Measurements from ENCODE around the gene STIM1.

Gene STIM1

DNA sequence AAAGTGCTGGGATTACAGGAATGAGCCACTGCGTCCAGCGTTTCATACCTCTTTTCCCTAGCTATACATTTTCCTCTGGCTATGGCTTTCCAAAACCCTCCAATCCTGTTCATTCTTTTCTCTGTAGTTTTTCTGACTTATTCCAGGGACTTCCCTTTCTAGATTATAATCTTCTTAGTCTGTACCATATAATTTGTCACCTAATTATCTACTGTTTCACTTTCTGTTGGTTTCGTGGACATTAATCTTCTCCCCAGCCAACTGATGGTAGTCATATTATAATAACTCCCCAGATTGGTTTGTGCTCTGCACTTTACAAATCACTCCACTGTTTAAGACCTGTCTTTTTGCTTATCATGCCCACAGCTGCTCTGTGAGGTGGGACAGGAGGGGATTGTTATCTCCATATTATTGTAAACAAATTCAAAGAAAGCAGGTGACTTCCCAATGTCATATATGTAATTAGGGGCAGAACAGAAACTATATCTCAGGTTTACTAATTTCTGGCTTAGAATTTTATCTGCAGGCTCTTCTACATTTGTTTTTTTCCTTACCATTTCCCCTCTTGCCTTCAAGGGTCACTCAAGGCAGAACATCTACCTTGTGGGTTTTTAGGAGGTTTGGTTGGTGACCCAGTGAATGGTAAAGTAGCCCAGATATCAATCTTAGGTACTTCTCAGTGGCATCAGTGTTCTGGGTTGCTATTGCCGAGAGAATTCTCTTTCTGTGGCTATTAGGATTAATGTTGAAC is 23.9 kb downstream of the STIM1 start:
- TF ChIP-seq GATA2 (IDR thresholded peaks at IDR 0.05; ENCODE audit: low read depth, low read length) (no peak), GATA3 (IDR thresholded peaks at IDR 0.05; ENCODE audit: low read depth, low read length) (no peak)

- TF ChIP-seq GATA2 (IDR thresholded peaks at IDR 0.05; ENCODE audit: low read depth, low read length) (no peak), GATA3 (IDR thresholded peaks at IDR 0.05; ENCODE audit: low read depth, low read length) (no peak)
Measured at GRCh38 chr11:3879967-3880542, 24.6 kb downstream of the STIM1 start.

DNA sequence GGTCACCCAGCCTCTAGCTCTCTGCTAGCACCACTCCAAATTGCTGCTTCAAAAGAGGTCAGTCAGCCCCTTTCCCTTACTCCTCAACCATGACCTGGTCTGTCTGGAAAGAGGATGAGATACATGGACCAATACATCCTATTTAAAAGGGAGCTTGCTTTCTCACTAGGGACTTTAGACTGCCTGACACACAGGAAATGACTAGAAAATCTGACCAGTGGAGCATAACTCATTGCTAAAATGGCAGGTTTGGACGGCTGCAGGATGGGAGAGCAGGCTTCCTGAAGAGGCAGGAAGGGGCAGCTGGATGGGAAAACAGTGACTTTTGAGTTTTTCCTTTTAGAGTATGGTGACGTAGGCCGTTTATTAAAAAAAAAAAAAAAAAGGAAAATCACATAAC is 25.3 kb downstream of the STIM1 start:
- TF ChIP-seq GATA2 (IDR thresholded peaks at IDR 0.05; ENCODE audit: low read depth, low read length) (no peak), GATA3 (IDR thresholded peaks at IDR 0.05; ENCODE audit: low read depth, low read length) (no peak)

GRCh38 chr11:3882655-3883054 is 27.2 kb downstream of the STIM1 start:
- TF ChIP-seq GATA3 (IDR thresholded peaks at IDR 0.05; ENCODE audit: low read depth, low read length) (no peak), GATA2 (IDR thresholded peaks at IDR 0.05; ENCODE audit: low read depth, low read length) (no peak)

DNA sequence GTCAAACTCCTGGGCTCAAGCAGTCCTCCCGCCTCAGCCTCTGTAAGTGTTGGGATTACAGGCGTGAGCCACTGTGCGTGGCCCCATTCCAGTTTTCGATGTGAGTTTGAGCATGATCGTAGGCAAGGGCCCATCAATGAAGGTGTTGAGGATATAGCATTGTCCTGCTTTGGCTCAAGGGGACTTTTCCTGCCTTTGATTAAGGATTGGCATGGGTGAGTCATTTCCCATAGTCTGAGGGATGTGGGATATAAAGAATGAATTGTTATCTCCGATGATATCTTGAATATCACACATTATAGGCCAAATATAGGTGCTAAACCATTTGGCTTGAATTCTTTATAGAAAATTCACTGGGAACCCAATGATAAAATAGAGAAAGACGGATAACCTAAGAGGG is 30.4 kb downstream of the STIM1 start:
- no peak for TF ChIP-seq GATA2 (IDR thresholded peaks at IDR 0.05; ENCODE audit: low read depth, low read length)
- no peak for TF ChIP-seq GATA3 (IDR thresholded peaks at IDR 0.05; ENCODE audit: low read depth, low read length)

- no peak for TF ChIP-seq GATA3 (IDR thresholded peaks at IDR 0.05; ENCODE audit: low read depth, low read length)
- TF ChIP-seq GATA2 (IDR thresholded peaks at IDR 0.05; ENCODE audit: low read depth, low read length), result no peak
Measured at GRCh38 chr11:3886985-3887384, 31.5 kb downstream of the STIM1 start.

GRCh38 chr11:3888876-3889275 is 33.4 kb downstream of the STIM1 start:
- peak; percentile 14; the same call in 1 of the 2 replicates for TF ChIP-seq GATA2 (IDR thresholded peaks at IDR 0.05; ENCODE audit: low read depth, low read length)
- TF ChIP-seq GATA3 (IDR thresholded peaks at IDR 0.05; ENCODE audit: low read depth, low read length), result no peak

GRCh38 chr11:3890014-3890413 is 34.5 kb downstream of the STIM1 start:
- TF ChIP-seq GATA2 (IDR thresholded peaks at IDR 0.05; ENCODE audit: low read depth, low read length) (no peak), GATA3 (IDR thresholded peaks at IDR 0.05; ENCODE audit: low read depth, low read length) (no peak)

GRCh38 chr11:3890806-3891205 is 35.3 kb downstream of the STIM1 start:
- TF ChIP-seq GATA3 (IDR thresholded peaks at IDR 0.05; ENCODE audit: low read depth, low read length), result no peak
- TF ChIP-seq GATA2 (IDR thresholded peaks at IDR 0.05; ENCODE audit: low read depth, low read length), result no peak

DNA sequence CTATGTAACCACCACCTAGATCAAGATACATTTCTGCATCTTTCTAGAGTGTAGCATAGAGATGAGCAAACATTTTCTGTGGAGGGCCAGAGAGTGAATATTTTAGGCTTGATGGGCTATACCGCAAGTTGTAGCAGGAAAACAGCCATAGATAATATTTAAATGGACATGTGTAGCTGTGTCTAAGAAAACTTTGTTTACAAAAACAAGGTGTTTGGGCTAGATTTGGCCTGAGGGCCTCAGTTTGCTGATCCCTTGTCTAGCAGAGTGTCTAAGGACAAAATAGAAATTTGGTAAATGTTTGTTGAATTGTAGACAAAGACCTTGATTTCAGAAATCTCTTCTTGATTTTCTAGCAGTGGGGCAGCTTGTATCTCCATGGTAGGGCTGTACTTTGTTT is 36.3 kb downstream of the STIM1 start:
- TF ChIP-seq GATA2 (IDR thresholded peaks at IDR 0.05; ENCODE audit: low read depth, low read length) (no peak), GATA3 (IDR thresholded peaks at IDR 0.05; ENCODE audit: low read depth, low read length) (no peak)

- TF ChIP-seq GATA2 (IDR thresholded peaks at IDR 0.05; ENCODE audit: low read depth, low read length) (no peak), GATA3 (IDR thresholded peaks at IDR 0.05; ENCODE audit: low read depth, low read length) (no peak)
Measured at GRCh38 chr11:3892156-3892555, 36.7 kb downstream of the STIM1 start.

GRCh38 chr11:3893311-3893710 is 37.8 kb downstream of the STIM1 start:
- no peak for TF ChIP-seq GATA3 (IDR thresholded peaks at IDR 0.05; ENCODE audit: low read depth, low read length)
- no peak for TF ChIP-seq GATA2 (IDR thresholded peaks at IDR 0.05; ENCODE audit: low read depth, low read length)

DNA sequence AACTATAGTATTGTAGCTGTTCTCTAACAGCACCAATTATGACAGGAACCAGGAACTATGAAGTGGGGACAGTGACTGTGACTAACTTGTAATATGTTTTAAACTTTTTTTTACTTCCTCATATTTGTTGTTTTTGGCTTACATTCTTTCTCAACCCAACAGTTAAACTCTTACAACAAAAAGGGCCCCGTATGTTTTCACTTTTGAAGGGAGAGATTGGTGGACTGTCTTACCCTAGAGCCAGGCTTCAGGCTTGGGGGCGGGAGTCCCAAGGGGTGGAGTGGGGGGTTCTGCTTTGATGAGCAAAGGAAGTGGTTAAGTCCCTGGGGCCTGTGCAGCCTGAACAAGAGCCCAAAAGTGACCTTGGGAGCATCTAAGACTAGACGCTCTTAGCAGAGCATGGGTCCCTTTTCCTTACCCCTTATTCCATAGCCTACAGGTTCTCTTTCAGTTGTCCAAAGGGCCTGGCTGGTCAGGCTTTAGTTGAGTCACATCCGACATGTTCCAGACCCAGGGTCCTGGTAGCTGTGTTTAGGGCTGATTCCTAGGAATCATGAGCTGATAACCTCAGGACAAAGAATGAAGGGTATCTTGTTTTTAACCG is 38.8 kb downstream of the STIM1 start:
- TF ChIP-seq GATA3 (IDR thresholded peaks at IDR 0.05; ENCODE audit: low read depth, low read length) (no peak), GATA2 (IDR thresholded peaks at IDR 0.05; ENCODE audit: low read depth, low read length) (no peak)

GRCh38 chr11:3896644-3897043 is 41.2 kb downstream of the STIM1 start:
- TF ChIP-seq GATA3 (IDR thresholded peaks at IDR 0.05; ENCODE audit: low read depth, low read length) (no peak), GATA2 (IDR thresholded peaks at IDR 0.05; ENCODE audit: low read depth, low read length) (no peak)
